A673 (cell line): ENCODE results near the gene DDX20. TPM values are rescaled to one million over a fixed set of nuclear protein-coding genes. Genes with fewer than 3 reads are reported as not detected.

ENCODE experiments used
- BruUV-seq: library from RNA; stranded (reverse); fragments of 400-500 nt; replicated peaks from 2 replicates; lab custom pipeline; 2021; lab: Mats Ljungman, UMichigan
- CTCF ChIA-PET: fragments of 300-600 bp; sonication (Branson Sonifier 250); formaldehyde crosslinking; loops from one replicate; lab custom pipeline; 2022; ENCODE audit warnings: antibody characterized with exemption; lab: Charles Lee
- POLR2A ChIA-PET: fragments of 300-600 bp; sonication (Branson Sonifier 250); formaldehyde crosslinking; loops from one replicate; lab custom pipeline; 2022; ENCODE audit warnings: antibody characterized with exemption; ENCODE audit not compliant: low non-redundant PET; lab: Charles Lee
- DNase-seq: peaks from one replicate; pipeline ENCODE4 v3.0.0-alpha.2; 2015; ENCODE audit warnings: low spot score
- H3K27ac ChIP-seq: fragments of 200-600 bp; sonication (generic); 2 replicates; pipeline ENCODE4 v1.5.1; 2016; ENCODE audit warnings: mixed run types, low read depth, mild to moderate bottlenecking, mixed read lengths, antibody characterized with exemption, low read length; ENCODE audit not compliant: poor library complexity, severe bottlenecking
- H3K27me3 ChIP-seq: fragments of 200-600 bp; sonication (generic); replicated peaks from 2 replicates; pipeline ENCODE4 v1.6.1; 2017; ENCODE audit warnings: mixed run types, low read depth, mild to moderate bottlenecking, mixed read lengths, antibody characterized with exemption, low read length; ENCODE audit not compliant: insufficient read depth, poor library complexity
- H3K36me3 ChIP-seq: fragments of 200-600 bp; sonication (generic); 2 replicates; pipeline ENCODE4 v1.6.1; 2016; ENCODE audit warnings: mixed run types, mild to moderate bottlenecking, mixed read lengths, antibody characterized with exemption, low read length; ENCODE audit not compliant: insufficient read depth, poor library complexity, severe bottlenecking
- H3K4me1 ChIP-seq: fragments of 200-600 bp; sonication (generic); 2 replicates; pipeline ENCODE4 v1.6.1; 2017; ENCODE audit warnings: mixed run types, mild to moderate bottlenecking, mixed read lengths, antibody characterized with exemption, low read length; ENCODE audit not compliant: insufficient read depth, poor library complexity, severe bottlenecking
- H3K4me3 ChIP-seq: fragments of 200-600 bp; sonication (generic); 2 replicates; pipeline ENCODE4 v1.5.1; 2016; ENCODE audit warnings: low read depth, mixed run types, mild to moderate bottlenecking, mixed read lengths, low read length; ENCODE audit not compliant: poor library complexity, severe bottlenecking
- H3K9me3 ChIP-seq: fragments of 200-600 bp; sonication (generic); 2 replicates; pipeline ENCODE4 v1.6.1; 2016; ENCODE audit warnings: mixed run types, low read depth, mild to moderate bottlenecking, mixed read lengths, antibody characterized with exemption, low read length; ENCODE audit not compliant: poor library complexity, severe bottlenecking
- CTCF ChIP-seq: fragments of 300-800, 200-600 bp; sonication (generic); conservative IDR thresholded peaks from 2 replicates; pipeline ENCODE4 v1.5.1; 2017; ENCODE audit warnings: low read depth, mild to moderate bottlenecking, antibody characterized with exemption, low read length, moderate library complexity, mixed read lengths
- EZH2 ChIP-seq: fragments of 200-600 bp; sonication (generic); IDR thresholded peaks from 2 replicates; pipeline ENCODE4 v1.6.1; 2017; ENCODE audit warnings: borderline replicate concordance, low read depth, mild to moderate bottlenecking, mixed read lengths, antibody characterized with exemption, low read length; ENCODE audit not compliant: poor library complexity, severe bottlenecking
- intact Hi-C: fragments of 100-400 bp; cut with micrococcal nuclease; formaldehyde crosslinking; loops from one replicate; pipeline ENCODE4 v1.10.0; 2022; ENCODE audit not compliant: unreplicated experiment
- total RNA-seq: library from RNA; stranded (reverse); gene quantifications from 2 replicates; pipeline ENCODE4 v1.2.3, GENCODE V29; 2021

DDX20 gene
- total RNA-seq, 1 experiment from 2014 or later, result 26.1 TPM

GRCh38 chr1:111803951-111804350, 48.2 kb downstream of the DDX20 start:
- Histone ChIP-seq H3K9me3 (no peaks in the 10 kb centered on the region), H3K4me3 (no peak overlapping the region), H3K27ac (no peak overlapping the region), H3K4me1 (no peaks in the 10 kb centered on the region), H3K27me3 (peaks cover 22% of the 10 kb centered on the region), H3K36me3 (no peaks in the 10 kb centered on the region)
- CTCF ChIA-PET, result no interaction called here
- POLR2A ChIA-PET, result no interaction called here
- TF ChIP-seq CTCF (no peak), EZH2 (no peak)
- no TSS peak for BruUV-seq
- DNase-seq, result no peak
- intact Hi-C loops, result no loop called here

GRCh38 chr1:111804776-111805175, 49.1 kb downstream of the DDX20 start:
- intact Hi-C loops, result no loop called here
- DNase-seq, result no peak

GRCh38 chr1:111805251-111805650, 49.5 kb downstream of the DDX20 start:
- BruUV-seq, result no TSS peak

More at GRCh38 chr1:111804776-111805175, 49.1 kb downstream of the DDX20 start:
- ChIA-PET POLR2A (no interaction called here), CTCF (no interaction called here)
- H3K27me3 ChIP-seq, result peaks cover 22% of the 10 kb centered on the region
- no TSS peak for BruUV-seq
- H3K36me3 ChIP-seq, result no peaks in the 10 kb centered on the region
- no peaks in the 10 kb centered on the region for H3K4me1 ChIP-seq
- no peak overlapping the region for H3K27ac ChIP-seq
- H3K9me3 ChIP-seq, result no peaks in the 10 kb centered on the region
- no peak for TF ChIP-seq EZH2
- no peak for TF ChIP-seq CTCF
- no peak overlapping the region for H3K4me3 ChIP-seq

More at GRCh38 chr1:111805251-111805650, 49.5 kb downstream of the DDX20 start:
- Histone ChIP-seq H3K4me3 (no peak overlapping the region), H3K4me1 (no peaks in the 10 kb centered on the region), H3K27me3 (peaks cover 22% of the 10 kb centered on the region), H3K36me3 (no peaks in the 10 kb centered on the region), H3K27ac (no peak overlapping the region), H3K9me3 (no peaks in the 10 kb centered on the region)
- TF ChIP-seq EZH2, result no peak
- no peak for TF ChIP-seq CTCF
- ChIA-PET CTCF (no interaction called here), POLR2A (no interaction called here)
- intact Hi-C loops, result no loop called here
- DNase-seq, result no peak
